AG09309 (cell line): ENCODE results near the gene USP40.

Source experiments
- DNase-seq: peaks from one replicate; pipeline ENCODE4 v3.0.0-alpha.2; 2010; ENCODE audit warnings: low read depth
- H3K4me3 ChIP-seq: 2 replicates; pipeline ENCODE4 v1.5.1; 2011; ENCODE audit warnings: mild to moderate bottlenecking, low read depth, low read length, moderate library complexity; ENCODE audit not compliant: control insufficient read depth
- CTCF ChIP-seq: IDR thresholded peaks from 2 replicates; pipeline ENCODE4 v1.5.1; 2011; ENCODE audit warnings: mild to moderate bottlenecking, low read depth, low read length, inconsistent platforms; ENCODE audit not compliant: insufficient read depth, control insufficient read depth; ENCODE audit errors: missing control alignments

USP40 gene

GRCh38 chr2:233441161-233442027, 125.2 kb downstream of the USP40 start:
- no peak overlapping the region for H3K4me3 ChIP-seq
- DNase-seq: no peak
- TF ChIP-seq CTCF: no peak

- DNase-seq: no peak
- H3K4me3 ChIP-seq: no peak overlapping the region
- no peak for TF ChIP-seq CTCF
Observed at GRCh38 chr2:233440714-233441113, 125.9 kb downstream of the USP40 start.

- DNase-seq: no peak
- no peak for TF ChIP-seq CTCF
- H3K4me3 ChIP-seq: no peak overlapping the region
Observed at GRCh38 chr2:233440314-233440713, 126.3 kb downstream of the USP40 start.

GRCh38 chr2:233439191-233439590, 127.4 kb downstream of the USP40 start:
- no peak for DNase-seq
- no peak for TF ChIP-seq CTCF
- no peak overlapping the region for H3K4me3 ChIP-seq

- no peak overlapping the region for H3K4me3 ChIP-seq
- no peak for TF ChIP-seq CTCF
- DNase-seq: no peak
Observed at GRCh38 chr2:233438573-233439147, 127.9 kb downstream of the USP40 start.

GRCh38 chr2:233437439-233437955, 129.1 kb downstream of the USP40 start:
- no peak overlapping the region for H3K4me3 ChIP-seq
- TF ChIP-seq CTCF: no peak
- no peak for DNase-seq
